HG03565 (cell line): Measurements from ENCODE around the gene SDC4.
A peak's percentile ranks its signal among the peaks of the same experiment; 100 is the strongest.

Source experiments
- ATAC-seq: cut with Tn5 transposase; IDR thresholded peaks from one replicate; pipeline ENCODE4 v1.9.1; 2021; ENCODE audit warnings: mild to moderate bottlenecking, moderate library complexity; ENCODE audit not compliant: unreplicated experiment

Gene SDC4

GRCh38 chr20:45347936-45348778 lies at the start of gene SDC4:
TSS of gene SDC4 (minus strand) at chr20:45348424. CDS start at chr20:45348384, 40 bp downstream.
- ATAC-seq: no peak

- ATAC-seq: no peak
These were observed 46.8 kb upstream of the SDC4 start for GRCh38 chr20:45395114-45395415.

- ATAC-seq: no peak
These were observed 46.2 kb upstream of the SDC4 start for GRCh38 chr20:45394221-45395113.

GRCh38 chr20:45392733-45393132 lies 44.5 kb upstream of the SDC4 start:
- no peak for ATAC-seq

- no peak for ATAC-seq
These were observed 43.3 kb upstream of the SDC4 start for GRCh38 chr20:45391559-45391958.

- no peak for ATAC-seq
These were observed 42.7 kb upstream of the SDC4 start for GRCh38 chr20:45390931-45391330.

GRCh38 chr20:45387274-45387673 lies 39.0 kb upstream of the SDC4 start:
- ATAC-seq: no peak

- no peak for ATAC-seq
These were observed 30.0 kb upstream of the SDC4 start, which contains the start of gene TP53TG5 for GRCh38 chr20:45378191-45378590. TSS of gene TP53TG5 (minus strand) at chr20:45378325. CDS start at chr20:45378236, 89 bp downstream.

GRCh38 chr20:45377269-45377668 lies 29.0 kb upstream of the SDC4 start:
- no peak for ATAC-seq

- no peak for ATAC-seq
These were observed 26.7 kb upstream of the SDC4 start for GRCh38 chr20:45374966-45375365.

GRCh38 chr20:45374101-45374467 lies 25.9 kb upstream of the SDC4 start:
- no peak for ATAC-seq

- ATAC-seq: no peak
These were observed 25.3 kb upstream of the SDC4 start for GRCh38 chr20:45373353-45374100.

- no peak for ATAC-seq
These were observed 24.6 kb upstream of the SDC4 start for GRCh38 chr20:45372646-45373352.

- ATAC-seq: no peak
These were observed 24.0 kb upstream of the SDC4 start for GRCh38 chr20:45372241-45372640.

GRCh38 chr20:45370571-45371160 lies 22.4 kb upstream of the SDC4 start:
- ATAC-seq: no peak

GRCh38 chr20:45368221-45368980 lies 20.2 kb upstream of the SDC4 start:
- ATAC-seq: peak; percentile 83

- ATAC-seq: no peak
These were observed 18.9 kb upstream of the SDC4 start for GRCh38 chr20:45367126-45367525.

- no peak for ATAC-seq
These were observed 18.4 kb upstream of the SDC4 start for GRCh38 chr20:45366631-45367030.

- no peak for ATAC-seq
These were observed 18.0 kb upstream of the SDC4 start for GRCh38 chr20:45366192-45366591.
